ENCODE data around the gene CXCL5. TPM values are rescaled to one million over a fixed set of nuclear protein-coding genes. Genes with fewer than 3 reads are reported as not detected.
"Not testable (repeated sequence)": the region's sequence is repeated elsewhere in the genome, so short reads cannot be mapped to it uniquely, and the experiment has no call there.

Gene CXCL5
- total RNA-seq, 2 experiments from 2014 or later = not detected

- CTCF ChIA-PET = interaction anchor here (0.8 kb wide), 1 partner anchor 11 kb away, joined by 3 read pairs; no protein-coding TSS in a partner anchor
- no peak overlapping the region for H3K27ac Mint-ChIP-seq
- DNase-seq = no peak
- H3K4me1 Mint-ChIP-seq (ENCODE audit: low read depth) = no peaks in the 10 kb centered on the region
- no peaks in the 10 kb centered on the region for H3K36me3 Mint-ChIP-seq (ENCODE audit: low read depth)
- no peaks in the 10 kb centered on the region for H3K9me3 Mint-ChIP-seq
- peaks cover 14% of the 10 kb centered on the region for H3K27me3 Mint-ChIP-seq (ENCODE audit: low read depth)
- intact Hi-C loops (cut with micrococcal nuclease) = no loop called here
- H3K4me3 Mint-ChIP-seq = no peak overlapping the region
Measured at GRCh38 chr4:73984736-73985527, 13.5 kb downstream of the CXCL5 start.

DNA sequence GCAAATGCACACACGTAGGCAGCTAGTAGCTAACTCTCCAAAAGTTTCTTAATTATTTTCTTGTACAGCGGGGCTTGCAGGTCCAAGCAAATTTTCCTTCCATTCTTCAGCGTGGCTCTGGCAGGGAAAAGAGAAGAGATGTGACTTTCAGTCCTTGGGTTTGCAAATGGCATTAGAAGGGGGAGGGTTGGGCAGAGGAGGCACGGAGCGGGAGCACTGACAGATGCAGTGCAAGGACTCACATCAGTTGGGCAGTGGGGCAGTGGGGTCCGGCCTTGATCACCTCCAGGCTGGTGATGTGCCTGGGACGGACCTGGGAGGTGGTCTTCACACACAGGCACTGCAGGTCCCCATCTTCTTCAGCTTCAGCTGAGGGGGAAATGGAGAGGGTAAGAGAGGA is 17.3 kb downstream of the CXCL5 start:
- H3K4me3 Mint-ChIP-seq; H3K4me1 Mint-ChIP-seq (ENCODE audit: low read depth); DNase-seq; H3K9me3 Mint-ChIP-seq; H3K27ac Mint-ChIP-seq; intact Hi-C loops (cut with micrococcal nuclease); CTCF ChIA-PET; H3K36me3 Mint-ChIP-seq (ENCODE audit: low read depth): not testable (repeated sequence)
- H3K27me3 Mint-ChIP-seq (ENCODE audit: low read depth) = peaks cover 16% of the 10 kb centered on the region

DNA sequence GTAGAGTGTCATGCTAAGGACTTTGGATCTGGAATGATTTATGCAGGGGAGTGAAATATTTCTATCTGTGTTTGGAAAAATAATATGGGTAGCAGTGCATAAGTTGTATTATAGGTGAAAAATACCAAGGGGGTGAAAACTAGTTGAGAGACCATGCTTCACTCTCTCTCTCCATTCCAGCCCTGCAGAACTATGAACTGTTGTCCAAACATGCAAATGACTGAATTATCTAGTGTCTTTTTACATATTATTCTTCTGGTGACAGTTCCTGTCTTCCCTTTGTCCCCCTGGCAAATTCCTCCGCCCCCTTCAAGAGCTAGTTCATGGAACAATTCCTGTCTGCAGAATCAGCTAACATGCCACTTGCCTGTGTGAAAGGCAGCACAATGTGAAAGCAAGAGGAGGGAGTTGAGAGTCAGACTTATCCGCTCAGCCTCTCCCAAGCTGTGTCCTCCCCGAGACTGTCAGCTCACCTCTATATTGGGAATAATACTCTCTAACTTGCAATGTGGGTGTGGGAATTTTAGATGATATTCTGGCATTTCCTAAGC is 19.0 kb downstream of the CXCL5 start:
- no peak for DNase-seq
- Mint-ChIP-seq H3K27ac (no peak overlapping the region), H3K9me3 (peaks cover 6% of the 10 kb centered on the region), H3K36me3 (ENCODE audit: low read depth) (no peaks in the 10 kb centered on the region), H3K27me3 (ENCODE audit: low read depth) (peaks cover 16% of the 10 kb centered on the region), H3K4me1 (ENCODE audit: low read depth) (no peaks in the 10 kb centered on the region), H3K4me3 (no peak overlapping the region)
- CTCF ChIA-PET = no interaction called here
- intact Hi-C loops (cut with micrococcal nuclease) = no loop called here

DNA sequence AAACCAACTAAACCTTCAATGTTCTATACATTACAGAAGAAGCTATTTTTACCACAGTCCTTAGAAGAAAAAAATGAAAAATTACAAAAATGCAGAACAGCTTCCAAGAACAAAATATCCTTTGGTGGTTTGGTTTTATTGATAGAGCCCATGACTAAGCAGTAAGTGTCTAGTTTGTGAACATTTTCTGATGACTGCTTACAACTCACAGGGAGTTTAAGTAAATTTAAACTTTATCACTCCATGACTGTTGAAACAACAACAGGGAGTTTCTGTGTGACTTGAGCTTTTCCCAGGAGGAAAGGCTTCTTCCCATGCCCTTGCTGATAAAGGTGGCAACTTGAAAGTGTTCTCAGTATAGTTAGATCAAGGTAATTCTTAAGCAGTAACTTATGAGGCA is 19.6 kb downstream of the CXCL5 start:
- no peaks in the 10 kb centered on the region for H3K4me1 Mint-ChIP-seq (ENCODE audit: low read depth)
- peaks cover 7% of the 10 kb centered on the region for H3K9me3 Mint-ChIP-seq
- no peaks in the 10 kb centered on the region for H3K36me3 Mint-ChIP-seq (ENCODE audit: low read depth)
- intact Hi-C loops (cut with micrococcal nuclease) = no loop called here
- CTCF ChIA-PET = no interaction called here
- peaks cover 16% of the 10 kb centered on the region for H3K27me3 Mint-ChIP-seq (ENCODE audit: low read depth)
- no peak overlapping the region for H3K4me3 Mint-ChIP-seq
- DNase-seq = no peak
- H3K27ac Mint-ChIP-seq = no peak overlapping the region

- Mint-ChIP-seq H3K9me3 (peaks cover 18% of the 10 kb centered on the region), H3K4me1 (ENCODE audit: low read depth) (no peaks in the 10 kb centered on the region)
- CTCF ChIA-PET = no interaction called here
Measured at GRCh38 chr4:73976716-73977115, 21.8 kb downstream of the CXCL5 start.

GRCh38 chr4:73976217-73976616 is 22.3 kb downstream of the CXCL5 start:
- intact Hi-C loops (cut with micrococcal nuclease) = no loop called here
- no peak for DNase-seq
- peaks cover 4% of the 10 kb centered on the region for H3K27me3 Mint-ChIP-seq (ENCODE audit: low read depth)
- peaks cover 20% of the 10 kb centered on the region for H3K9me3 Mint-ChIP-seq
- CTCF ChIA-PET = no interaction called here
- no peaks in the 10 kb centered on the region for H3K36me3 Mint-ChIP-seq (ENCODE audit: low read depth)
- H3K4me1 Mint-ChIP-seq (ENCODE audit: low read depth) = no peaks in the 10 kb centered on the region
- H3K4me3 Mint-ChIP-seq = no peak overlapping the region
- H3K27ac Mint-ChIP-seq = no peak overlapping the region

More at GRCh38 chr4:73976716-73977115, 21.8 kb downstream of the CXCL5 start:
- Mint-ChIP-seq H3K27ac (no peak overlapping the region), H3K36me3 (ENCODE audit: low read depth) (no peaks in the 10 kb centered on the region), H3K4me3 (no peak overlapping the region), H3K27me3 (ENCODE audit: low read depth) (peaks cover 8% of the 10 kb centered on the region)
- no peak for DNase-seq
- intact Hi-C loops (cut with micrococcal nuclease) = no loop called here

- peaks cover 2% of the 10 kb centered on the region for H3K27me3 Mint-ChIP-seq (ENCODE audit: low read depth)
- no peak overlapping the region for H3K4me3 Mint-ChIP-seq
- H3K27ac Mint-ChIP-seq = no peak overlapping the region
- H3K36me3 Mint-ChIP-seq (ENCODE audit: low read depth) = no peaks in the 10 kb centered on the region
- H3K9me3 Mint-ChIP-seq = peaks cover 26% of the 10 kb centered on the region
- no peaks in the 10 kb centered on the region for H3K4me1 Mint-ChIP-seq (ENCODE audit: low read depth)
- intact Hi-C loops (cut with micrococcal nuclease) = no loop called here
- CTCF ChIA-PET = no interaction called here
- DNase-seq = no peak
Measured at GRCh38 chr4:73974352-73974751, 24.1 kb downstream of the CXCL5 start.

DNA sequence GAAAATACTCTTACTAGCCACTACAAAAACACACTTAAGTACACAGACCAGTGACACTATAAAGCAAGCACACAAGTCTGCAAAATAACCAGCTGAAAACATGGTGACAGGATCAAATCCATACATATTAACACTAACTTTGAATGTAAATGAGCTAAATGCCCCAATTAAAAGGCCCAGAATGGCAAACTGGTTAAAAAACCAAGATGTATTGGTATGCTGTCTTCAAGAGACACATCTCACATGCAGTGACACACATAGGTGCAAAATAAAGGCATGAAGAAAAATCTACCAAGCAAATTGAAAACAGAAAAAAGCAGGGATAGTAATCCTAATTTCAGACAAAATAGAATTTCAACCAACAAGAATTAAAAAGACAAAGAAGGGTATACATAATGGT is 27.5 kb downstream of the CXCL5 start:
- no peaks in the 10 kb centered on the region for H3K36me3 Mint-ChIP-seq (ENCODE audit: low read depth)
- intact Hi-C loops (cut with micrococcal nuclease) = no loop called here
- CTCF ChIA-PET = no interaction called here
- DNase-seq = no peak
- H3K9me3 Mint-ChIP-seq = peaks cover 23% of the 10 kb centered on the region
- no peaks in the 10 kb centered on the region for H3K4me1 Mint-ChIP-seq (ENCODE audit: low read depth)
- H3K4me3 Mint-ChIP-seq = no peak overlapping the region
- no peak overlapping the region for H3K27ac Mint-ChIP-seq
- H3K27me3 Mint-ChIP-seq (ENCODE audit: low read depth) = no peaks in the 10 kb centered on the region

DNA sequence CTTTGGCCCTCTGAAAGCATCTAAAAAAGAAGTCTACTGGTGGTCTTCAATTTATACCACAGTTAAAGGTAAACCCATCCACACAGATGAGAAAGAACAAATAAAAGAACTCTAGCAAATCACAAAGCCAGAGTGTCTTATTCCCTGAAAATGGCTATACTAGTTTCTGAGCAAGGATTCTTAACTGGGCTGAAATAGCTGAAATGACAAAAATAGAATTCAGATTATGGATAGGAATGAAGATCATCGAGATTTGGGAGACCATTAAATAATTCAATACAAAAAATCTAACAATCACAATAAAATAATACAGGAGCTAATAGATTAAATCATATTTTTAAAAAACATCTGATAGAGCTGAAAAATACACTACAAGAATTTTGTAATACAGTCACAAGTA is 28.5 kb downstream of the CXCL5 start:
- Mint-ChIP-seq H3K36me3 (ENCODE audit: low read depth) (no peaks in the 10 kb centered on the region), H3K4me3 (no peak overlapping the region), H3K9me3 (peaks cover 19% of the 10 kb centered on the region), H3K27me3 (ENCODE audit: low read depth) (no peaks in the 10 kb centered on the region), H3K27ac (no peak overlapping the region), H3K4me1 (ENCODE audit: low read depth) (no peaks in the 10 kb centered on the region)
- intact Hi-C loops (cut with micrococcal nuclease) = no loop called here
- DNase-seq = no peak
- CTCF ChIA-PET = no interaction called here

DNA sequence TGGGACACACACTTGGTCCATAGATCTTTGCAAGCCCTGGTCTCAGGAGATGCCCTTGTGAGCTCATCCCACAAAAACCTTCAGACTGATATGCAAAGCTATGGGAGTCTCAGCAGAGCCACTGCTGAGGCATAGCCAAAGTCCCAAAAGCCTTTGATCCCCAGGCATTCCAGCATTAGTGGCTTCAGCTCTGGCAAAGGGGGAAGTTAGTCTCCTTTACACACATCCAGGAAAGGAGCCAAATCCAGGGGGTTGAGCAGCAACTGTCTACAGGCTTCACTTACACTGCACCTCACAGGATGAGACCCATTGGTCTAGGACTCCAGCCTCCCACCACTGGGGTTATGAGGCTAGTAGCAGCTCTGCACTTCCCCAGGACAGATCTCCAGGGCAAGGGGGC is 30.6 kb downstream of the CXCL5 start:
- Mint-ChIP-seq H3K4me3 (no peak overlapping the region), H3K36me3 (ENCODE audit: low read depth) (no peaks in the 10 kb centered on the region), H3K27ac (no peak overlapping the region), H3K4me1 (ENCODE audit: low read depth) (no peaks in the 10 kb centered on the region), H3K27me3 (ENCODE audit: low read depth) (peaks cover 3% of the 10 kb centered on the region), H3K9me3 (peaks cover 13% of the 10 kb centered on the region)
- CTCF ChIA-PET = no interaction called here
- intact Hi-C loops (cut with micrococcal nuclease) = no loop called here
- DNase-seq = no peak

GRCh38 chr4:73964862-73965611 is 33.4 kb downstream of the CXCL5 start:
- H3K36me3 Mint-ChIP-seq (ENCODE audit: low read depth) = no peaks in the 10 kb centered on the region
- intact Hi-C loops (cut with micrococcal nuclease) = no loop called here
- H3K27ac Mint-ChIP-seq = no peak overlapping the region
- no peaks in the 10 kb centered on the region for H3K4me1 Mint-ChIP-seq (ENCODE audit: low read depth)
- H3K4me3 Mint-ChIP-seq = no peak overlapping the region
- H3K9me3 Mint-ChIP-seq = peaks cover 5% of the 10 kb centered on the region
- H3K27me3 Mint-ChIP-seq (ENCODE audit: low read depth) = peaks cover 3% of the 10 kb centered on the region
- CTCF ChIA-PET = no interaction called here
- DNase-seq = no peak

DNA sequence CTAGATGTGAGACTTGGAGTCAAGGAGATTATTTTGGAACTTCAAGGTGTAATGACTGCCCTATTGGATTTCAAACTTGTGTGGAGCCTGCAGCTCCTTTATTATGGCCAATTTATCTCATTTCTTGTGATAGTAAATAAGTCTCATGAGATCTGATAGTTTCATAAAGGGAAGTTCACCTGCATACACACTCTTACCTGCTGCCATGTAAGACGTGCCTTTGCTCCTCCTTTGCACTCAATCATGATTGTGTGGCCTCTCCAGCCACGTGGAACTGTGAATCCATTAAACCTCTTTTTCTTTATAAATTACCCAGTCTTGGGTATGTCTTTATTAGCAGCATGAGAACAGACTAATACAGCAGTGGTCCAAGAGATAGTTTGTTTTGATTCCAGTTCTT is 35.8 kb downstream of the CXCL5 start:
- peaks cover 8% of the 10 kb centered on the region for H3K9me3 Mint-ChIP-seq
- CTCF ChIA-PET = no interaction called here
- intact Hi-C loops (cut with micrococcal nuclease) = no loop called here
- peaks cover 3% of the 10 kb centered on the region for H3K27me3 Mint-ChIP-seq (ENCODE audit: low read depth)
- no peaks in the 10 kb centered on the region for H3K4me1 Mint-ChIP-seq (ENCODE audit: low read depth)
- H3K4me3 Mint-ChIP-seq = no peak overlapping the region
- no peak for DNase-seq
- H3K27ac Mint-ChIP-seq = no peak overlapping the region
- H3K36me3 Mint-ChIP-seq (ENCODE audit: low read depth) = no peaks in the 10 kb centered on the region

DNA sequence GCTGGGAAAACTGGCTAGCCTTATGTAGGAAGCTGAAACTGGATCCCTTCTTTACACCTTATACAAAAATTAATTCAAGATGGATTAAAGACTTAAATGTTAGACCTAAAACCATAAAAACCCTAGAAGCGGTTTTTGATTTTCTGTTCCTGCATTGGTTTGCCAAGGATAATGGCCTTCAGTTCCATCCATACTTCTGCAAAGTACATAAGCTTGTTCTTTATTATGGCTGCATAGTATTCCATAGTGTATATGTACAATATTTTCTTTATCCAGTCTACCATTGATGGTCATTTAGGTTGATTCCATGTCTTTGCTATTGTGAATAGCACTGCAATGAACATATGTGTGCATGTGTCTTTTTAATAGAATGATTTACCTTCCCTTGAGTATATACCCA is 39.4 kb downstream of the CXCL5 start:
- intact Hi-C loops (cut with micrococcal nuclease) = not testable (repeated sequence)

More for the DNA sequence above, 39.4 kb downstream of the CXCL5 start:
- H3K9me3 Mint-ChIP-seq = peaks cover 22% of the 10 kb centered on the region
- H3K27ac Mint-ChIP-seq; CTCF ChIA-PET; H3K27me3 Mint-ChIP-seq (ENCODE audit: low read depth); H3K36me3 Mint-ChIP-seq (ENCODE audit: low read depth); DNase-seq; H3K4me3 Mint-ChIP-seq; H3K4me1 Mint-ChIP-seq (ENCODE audit: low read depth): not testable (repeated sequence)
